Measurements from ENCODE around the gene DDIT3. TPM values are rescaled to one million over a fixed set of nuclear protein-coding genes. Genes with fewer than 3 reads are reported as not detected.

Gene DDIT3
- total RNA-seq, 1 donor from 2014 or later: 42.6 TPM

GRCh38 chr12:57500213-57500612 is 20.1 kb downstream of the DDIT3 start:
- no peak overlapping the region for H3K4me3 Mint-ChIP-seq (ENCODE audit: unreplicated experiment)
- Histone ChIP-seq H2AFZ (ENCODE audit: low read depth, low read length) (no peak overlapping the region), H3K4me1 (ENCODE audit: insufficient read depth, low read length) (no peaks in the 10 kb centered on the region), H3K9me3 (ENCODE audit: insufficient read depth, low read depth, low read length) (no peaks in the 10 kb centered on the region), H4K20me1 (ENCODE audit: insufficient read depth, low read length) (peaks cover 18% of the 10 kb centered on the region), H3K36me3 (ENCODE audit: insufficient read depth, low read length) (peaks cover 49% of the 10 kb centered on the region), H3K4me3 (ENCODE audit: insufficient read depth, low read depth, low read length) (no peak overlapping the region), H3K9ac (ENCODE audit: low read length) (no peak overlapping the region), H3K27me3 (ENCODE audit: insufficient read depth, low read length) (no peaks in the 10 kb centered on the region), H3K79me2 (ENCODE audit: insufficient read depth, low read length) (peaks cover 3% of the 10 kb centered on the region), H3K4me2 (ENCODE audit: low read length) (no peak overlapping the region), H3K27ac (ENCODE audit: low read depth, low read length) (no peak overlapping the region)
- H3K36me3 Mint-ChIP-seq (ENCODE audit: low read depth, unreplicated experiment): peaks cover 47% of the 10 kb centered on the region
- no peaks in the 10 kb centered on the region for H3K27me3 Mint-ChIP-seq (ENCODE audit: low read depth, unreplicated experiment)
- TF ChIP-seq EZH2 (IDR thresholded peaks at IDR 0.05; ENCODE audit: insufficient read depth, low read length): no peak
- TF ChIP-seq, protein P1, sequence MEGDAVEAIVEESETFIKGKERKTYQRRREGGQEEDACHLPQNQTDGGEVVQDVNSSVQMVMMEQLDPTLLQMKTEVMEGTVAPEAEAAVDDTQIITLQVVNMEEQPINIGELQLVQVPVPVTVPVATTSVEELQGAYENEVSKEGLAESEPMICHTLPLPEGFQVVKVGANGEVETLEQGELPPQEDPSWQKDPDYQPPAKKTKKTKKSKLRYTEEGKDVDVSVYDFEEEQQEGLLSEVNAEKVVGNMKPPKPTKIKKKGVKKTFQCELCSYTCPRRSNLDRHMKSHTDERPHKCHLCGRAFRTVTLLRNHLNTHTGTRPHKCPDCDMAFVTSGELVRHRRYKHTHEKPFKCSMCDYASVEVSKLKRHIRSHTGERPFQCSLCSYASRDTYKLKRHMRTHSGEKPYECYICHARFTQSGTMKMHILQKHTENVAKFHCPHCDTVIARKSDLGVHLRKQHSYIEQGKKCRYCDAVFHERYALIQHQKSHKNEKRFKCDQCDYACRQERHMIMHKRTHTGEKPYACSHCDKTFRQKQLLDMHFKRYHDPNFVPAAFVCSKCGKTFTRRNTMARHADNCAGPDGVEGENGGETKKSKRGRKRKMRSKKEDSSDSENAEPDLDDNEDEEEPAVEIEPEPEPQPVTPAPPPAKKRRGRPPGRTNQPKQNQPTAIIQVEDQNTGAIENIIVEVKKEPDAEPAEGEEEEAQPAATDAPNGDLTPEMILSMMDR (IDR thresholded peaks at IDR 0.05; ENCODE audit: insufficient read depth, low read depth, low read length): no peak
- DNase-seq (ENCODE audit: low read depth) (no peak), FAIRE-seq (no peak)
- peaks cover 11% of the 10 kb centered on the region for H3K4me1 Mint-ChIP-seq (ENCODE audit: low read depth, unreplicated experiment)
- H3K27ac Mint-ChIP-seq (ENCODE audit: unreplicated experiment): no peak overlapping the region
- H3K9me3 Mint-ChIP-seq (ENCODE audit: unreplicated experiment): no peaks in the 10 kb centered on the region

DNA sequence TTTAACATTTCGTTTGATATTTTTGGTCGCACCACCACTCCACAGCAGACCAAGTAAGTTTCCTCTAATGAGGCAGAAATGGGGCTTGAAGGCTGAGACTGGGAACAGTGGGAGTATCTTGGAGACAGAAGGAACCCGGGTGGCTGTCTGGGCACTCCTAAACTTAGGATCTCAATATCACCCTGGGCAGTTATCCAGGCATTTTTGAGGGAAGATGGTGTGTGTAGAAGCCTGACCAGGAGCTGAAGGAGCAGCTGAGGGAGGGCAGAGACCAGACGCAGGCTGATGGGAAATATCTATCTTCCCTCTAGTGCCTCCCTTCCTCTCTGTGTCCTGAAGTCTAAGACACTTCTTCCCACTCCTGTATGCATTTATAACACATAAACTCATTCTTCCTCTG is 21.7 kb downstream of the DDIT3 start:
- H3K4me1 Mint-ChIP-seq (ENCODE audit: low read depth, unreplicated experiment): peaks cover 11% of the 10 kb centered on the region
- Histone ChIP-seq H3K36me3 (ENCODE audit: insufficient read depth, low read length) (peaks cover 41% of the 10 kb centered on the region), H3K9me3 (ENCODE audit: insufficient read depth, low read depth, low read length) (no peaks in the 10 kb centered on the region), H4K20me1 (ENCODE audit: insufficient read depth, low read length) (peaks cover 18% of the 10 kb centered on the region), H2AFZ (ENCODE audit: low read depth, low read length) (no peak overlapping the region), H3K27me3 (ENCODE audit: insufficient read depth, low read length) (no peaks in the 10 kb centered on the region), H3K27ac (ENCODE audit: low read depth, low read length) (no peak overlapping the region), H3K9ac (ENCODE audit: low read length) (no peak overlapping the region), H3K4me1 (ENCODE audit: insufficient read depth, low read length) (no peaks in the 10 kb centered on the region), H3K4me3 (ENCODE audit: insufficient read depth, low read depth, low read length) (no peak overlapping the region), H3K79me2 (ENCODE audit: insufficient read depth, low read length) (peaks cover 3% of the 10 kb centered on the region), H3K4me2 (ENCODE audit: low read length) (no peak overlapping the region)
- no peak for FAIRE-seq
- no peak for DNase-seq (ENCODE audit: low read depth)
- H3K9me3 Mint-ChIP-seq (ENCODE audit: unreplicated experiment): no peaks in the 10 kb centered on the region
- H3K4me3 Mint-ChIP-seq (ENCODE audit: unreplicated experiment): no peak overlapping the region
- no peaks in the 10 kb centered on the region for H3K27me3 Mint-ChIP-seq (ENCODE audit: low read depth, unreplicated experiment)
- no peak for TF ChIP-seq EZH2 (IDR thresholded peaks at IDR 0.05; ENCODE audit: insufficient read depth, low read length)
- TF ChIP-seq, protein P1 (IDR thresholded peaks at IDR 0.05; ENCODE audit: insufficient read depth, low read depth, low read length): no peak
- H3K27ac Mint-ChIP-seq (ENCODE audit: unreplicated experiment): peak overlapping the region; percentile 18
- peaks cover 39% of the 10 kb centered on the region for H3K36me3 Mint-ChIP-seq (ENCODE audit: low read depth, unreplicated experiment)

GRCh38 chr12:57498132-57498502 is 22.2 kb downstream of the DDIT3 start:
- Histone ChIP-seq H3K36me3 (ENCODE audit: insufficient read depth, low read length) (peaks cover 41% of the 10 kb centered on the region), H3K4me2 (ENCODE audit: low read length) (no peak overlapping the region), H3K9me3 (ENCODE audit: insufficient read depth, low read depth, low read length) (no peaks in the 10 kb centered on the region), H3K4me3 (ENCODE audit: insufficient read depth, low read depth, low read length) (no peak overlapping the region), H3K27ac (ENCODE audit: low read depth, low read length) (no peak overlapping the region), H2AFZ (ENCODE audit: low read depth, low read length) (no peak overlapping the region), H3K79me2 (ENCODE audit: insufficient read depth, low read length) (peaks cover 3% of the 10 kb centered on the region), H3K9ac (ENCODE audit: low read length) (no peak overlapping the region), H3K27me3 (ENCODE audit: insufficient read depth, low read length) (no peaks in the 10 kb centered on the region), H4K20me1 (ENCODE audit: insufficient read depth, low read length) (peaks cover 18% of the 10 kb centered on the region), H3K4me1 (ENCODE audit: insufficient read depth, low read length) (no peaks in the 10 kb centered on the region)
- Mint-ChIP-seq H3K27ac (ENCODE audit: unreplicated experiment) (no peak overlapping the region), H3K27me3 (ENCODE audit: low read depth, unreplicated experiment) (no peaks in the 10 kb centered on the region), H3K36me3 (ENCODE audit: low read depth, unreplicated experiment) (peaks cover 39% of the 10 kb centered on the region), H3K4me3 (ENCODE audit: unreplicated experiment) (no peak overlapping the region), H3K9me3 (ENCODE audit: unreplicated experiment) (no peaks in the 10 kb centered on the region), H3K4me1 (ENCODE audit: low read depth, unreplicated experiment) (peaks cover 11% of the 10 kb centered on the region)
- FAIRE-seq (no peak), DNase-seq (ENCODE audit: low read depth) (no peak)
- no peak for TF ChIP-seq EZH2 (IDR thresholded peaks at IDR 0.05; ENCODE audit: insufficient read depth, low read length)
- TF ChIP-seq, protein P1 (IDR thresholded peaks at IDR 0.05; ENCODE audit: insufficient read depth, low read depth, low read length): no peak

Measured in astrocyte (in vitro differentiated cells and primary cell).